ENCODE measurements around the gene CMTM1.
"Not testable (repeated sequence)": the region's sequence is repeated elsewhere in the genome, so short reads cannot be mapped to it uniquely, and the experiment has no call there.

Gene CMTM1

DNA sequence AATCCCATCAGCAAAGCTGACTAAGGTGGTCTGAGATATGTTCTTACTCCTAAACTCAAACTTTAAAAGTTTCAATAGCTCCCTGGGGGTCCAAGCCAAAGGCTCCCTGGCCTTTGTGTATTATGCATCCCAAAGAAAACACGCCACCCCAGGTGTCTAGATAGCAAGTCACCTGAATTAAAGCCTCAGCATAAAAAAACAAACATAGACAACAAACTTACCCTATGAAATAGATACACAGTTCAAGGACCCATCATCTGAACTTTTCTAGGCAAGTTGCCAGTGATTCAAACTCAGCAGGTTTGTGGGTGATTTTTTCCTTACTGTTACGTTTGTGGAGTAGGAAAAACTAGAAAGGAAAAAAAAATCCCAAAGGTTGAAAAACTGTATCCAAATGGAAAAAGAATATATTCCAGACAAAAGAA is 50.8 kb downstream of the CMTM1 start:
- no peak for DNase-seq

DNA sequence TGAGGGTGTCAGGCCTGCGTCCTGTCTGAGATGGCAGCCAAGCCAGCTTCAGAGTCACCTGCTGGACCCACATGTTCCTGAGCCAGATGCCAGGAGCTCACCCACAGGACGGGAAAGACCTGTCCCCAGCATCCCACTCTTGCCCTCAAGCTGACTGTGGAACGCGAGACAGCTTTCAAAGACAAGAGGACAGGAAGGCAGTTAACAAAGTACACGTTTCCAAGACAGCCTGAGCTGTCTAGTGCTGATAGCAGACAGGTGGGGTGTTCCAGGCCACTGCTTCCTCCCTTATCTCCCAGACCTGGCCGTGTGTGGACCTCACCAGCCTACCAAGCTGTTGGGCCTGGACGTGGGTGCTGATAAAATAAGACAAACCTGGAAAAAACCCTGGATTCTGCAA is 51.5 kb downstream of the CMTM1 start:
- DNase-seq, result no peak

DNA sequence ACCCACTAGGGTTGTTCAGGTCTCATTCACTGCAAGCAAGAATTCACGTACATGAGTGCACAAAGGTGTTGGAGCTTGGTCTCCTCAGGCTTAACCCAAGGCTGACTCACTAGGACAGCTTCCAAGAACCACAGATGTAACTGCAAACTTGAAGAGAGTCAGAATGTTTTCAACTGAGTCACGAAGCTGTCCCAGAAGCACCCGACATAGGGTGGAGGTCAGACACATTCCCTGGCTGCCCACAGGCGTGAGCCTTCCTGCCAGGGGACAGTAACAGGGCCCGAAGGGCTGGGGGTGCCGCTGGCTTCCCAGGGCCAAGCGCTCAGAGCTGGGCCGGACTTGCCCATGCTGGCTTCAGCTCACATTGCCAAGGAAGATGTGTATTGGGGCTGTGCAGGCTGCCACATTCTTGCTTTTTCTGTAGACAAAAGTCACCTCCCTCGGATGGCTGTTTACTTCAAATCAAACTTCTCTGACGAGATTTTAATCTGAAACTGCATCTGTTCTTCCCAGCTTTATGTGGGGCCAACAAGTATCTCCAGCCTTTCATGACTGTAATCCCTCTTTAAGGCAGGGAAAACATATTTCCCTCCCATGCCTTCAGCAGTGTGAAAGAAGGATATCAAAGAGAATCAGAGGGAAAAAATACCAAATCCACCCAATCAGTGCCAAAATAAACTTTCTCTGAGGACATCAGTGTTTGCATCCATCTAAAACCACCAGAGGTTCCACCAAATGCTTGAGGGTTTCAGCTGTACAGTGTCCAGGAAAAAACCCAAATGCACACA is 52.5 kb downstream of the CMTM1 start:
- DNase-seq, result no peak

DNA sequence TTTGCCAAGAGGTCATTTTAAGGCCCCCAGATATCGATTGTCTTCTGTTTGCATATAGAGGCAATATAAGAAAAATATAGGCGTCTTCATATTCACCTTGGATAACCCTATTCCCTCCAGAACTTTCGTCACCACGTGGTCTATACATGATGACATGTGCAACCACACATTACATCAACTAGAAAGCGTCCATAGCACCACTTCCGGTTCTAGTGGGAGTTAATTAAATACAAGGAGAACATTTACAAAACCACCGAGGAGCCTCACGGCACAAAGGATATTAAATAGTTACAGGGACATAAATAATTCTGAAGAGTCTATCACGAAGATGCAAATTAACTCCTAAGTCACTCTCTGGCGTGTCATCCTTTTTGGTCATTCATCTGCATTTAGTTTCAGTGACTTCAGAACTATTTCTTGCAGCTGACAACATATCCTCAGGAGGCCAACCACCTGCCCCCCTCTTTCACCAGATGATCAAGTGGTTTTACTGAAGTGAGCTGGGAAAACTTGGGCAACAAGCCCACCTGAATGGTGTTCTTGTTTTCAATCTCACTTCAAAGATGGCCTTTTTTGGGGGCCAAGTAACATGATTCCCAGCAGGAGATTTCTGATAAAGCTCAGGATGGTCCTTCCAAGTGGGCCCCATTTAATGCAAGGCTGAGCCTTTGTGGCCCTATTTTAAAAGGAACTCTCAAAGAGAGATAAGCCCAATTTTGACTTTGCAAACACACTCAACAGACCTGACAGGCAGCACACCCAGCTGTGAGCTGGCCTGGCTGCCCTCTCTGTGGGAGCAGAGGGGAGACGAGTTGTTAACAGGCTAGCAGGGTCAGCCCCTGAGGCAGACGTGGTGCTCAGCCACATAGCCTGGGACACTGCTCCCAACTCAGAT is 53.5 kb downstream of the CMTM1 start:
- DNase-seq, result no peak

DNA sequence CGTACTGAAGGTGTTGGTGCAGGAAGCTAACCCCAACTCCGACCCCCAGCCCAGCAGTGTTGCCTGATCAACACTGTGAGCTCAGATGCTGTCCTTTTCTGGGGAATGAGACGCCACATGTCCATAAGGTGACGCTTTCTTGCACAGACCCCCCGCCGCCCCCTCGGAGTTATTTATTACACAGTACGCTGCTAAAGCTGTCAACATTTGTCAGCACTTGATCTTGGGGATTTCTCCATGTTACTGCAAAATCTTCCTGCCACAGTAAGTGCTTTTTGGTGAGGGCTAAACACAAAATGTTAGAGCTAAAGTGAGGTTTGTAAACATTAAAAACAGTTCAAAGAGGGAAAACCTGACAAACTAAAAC is 54.2 kb downstream of the CMTM1 start:
- no peak for DNase-seq

DNA sequence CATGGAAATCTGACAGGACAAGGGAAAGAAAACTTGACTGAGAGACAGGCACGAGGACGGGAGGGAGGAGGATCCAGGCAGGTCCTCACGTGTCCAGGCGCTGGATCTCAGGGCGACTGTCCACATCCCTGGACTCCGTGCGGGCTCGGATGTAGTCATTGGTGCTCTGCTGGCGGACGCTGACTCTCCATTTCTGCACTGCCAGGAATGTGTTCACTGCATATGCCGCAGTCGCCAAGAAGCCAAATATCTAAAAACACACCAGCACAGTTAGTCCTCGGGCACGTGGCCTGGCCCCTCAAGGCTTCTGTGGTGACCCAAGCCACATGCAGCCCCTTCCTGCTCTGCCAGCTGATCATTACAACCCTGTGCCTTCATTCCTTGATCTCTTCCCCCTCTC is 55.7 kb downstream of the CMTM1 start:
- DNase-seq, result no peak

DNA sequence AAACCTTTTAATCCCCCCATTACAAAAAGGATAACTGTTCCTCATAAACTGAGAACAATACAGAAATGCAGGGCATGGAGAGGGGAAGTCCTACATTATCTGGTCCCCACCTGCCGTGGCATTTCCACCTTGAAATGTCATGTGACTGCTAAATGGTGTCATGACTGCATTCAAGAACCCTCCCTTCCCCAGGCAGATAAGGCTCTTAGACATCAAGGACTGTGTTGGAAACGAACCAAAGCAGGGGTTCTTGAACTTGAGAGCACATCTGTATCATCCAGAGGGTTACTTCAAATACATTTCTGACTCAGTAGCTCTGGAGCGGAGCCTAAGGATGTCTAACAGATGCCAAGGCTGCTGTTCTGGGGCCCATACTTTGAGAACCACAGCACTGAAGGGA is 56.6 kb downstream of the CMTM1 start:
- no peak for DNase-seq

DNA sequence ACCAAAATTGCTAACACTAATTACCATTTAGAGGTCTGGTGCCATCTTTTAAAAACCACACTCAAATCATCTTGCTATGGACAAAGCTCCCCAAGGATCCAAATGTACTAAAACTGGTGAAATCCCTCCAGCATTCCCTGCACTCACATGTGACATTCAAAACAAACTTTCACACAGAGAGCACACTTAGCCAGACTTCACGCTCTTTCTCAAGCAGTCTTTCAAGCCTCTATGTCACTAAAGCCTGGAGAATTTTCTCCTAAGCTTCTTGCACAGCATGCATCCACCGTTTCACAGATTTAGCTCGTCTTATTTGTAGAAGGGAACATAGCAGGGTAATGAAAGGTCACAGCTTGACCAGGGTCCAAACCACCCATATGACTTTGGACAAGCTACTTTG is 57.5 kb downstream of the CMTM1 start:
- no peak for DNase-seq

DNA sequence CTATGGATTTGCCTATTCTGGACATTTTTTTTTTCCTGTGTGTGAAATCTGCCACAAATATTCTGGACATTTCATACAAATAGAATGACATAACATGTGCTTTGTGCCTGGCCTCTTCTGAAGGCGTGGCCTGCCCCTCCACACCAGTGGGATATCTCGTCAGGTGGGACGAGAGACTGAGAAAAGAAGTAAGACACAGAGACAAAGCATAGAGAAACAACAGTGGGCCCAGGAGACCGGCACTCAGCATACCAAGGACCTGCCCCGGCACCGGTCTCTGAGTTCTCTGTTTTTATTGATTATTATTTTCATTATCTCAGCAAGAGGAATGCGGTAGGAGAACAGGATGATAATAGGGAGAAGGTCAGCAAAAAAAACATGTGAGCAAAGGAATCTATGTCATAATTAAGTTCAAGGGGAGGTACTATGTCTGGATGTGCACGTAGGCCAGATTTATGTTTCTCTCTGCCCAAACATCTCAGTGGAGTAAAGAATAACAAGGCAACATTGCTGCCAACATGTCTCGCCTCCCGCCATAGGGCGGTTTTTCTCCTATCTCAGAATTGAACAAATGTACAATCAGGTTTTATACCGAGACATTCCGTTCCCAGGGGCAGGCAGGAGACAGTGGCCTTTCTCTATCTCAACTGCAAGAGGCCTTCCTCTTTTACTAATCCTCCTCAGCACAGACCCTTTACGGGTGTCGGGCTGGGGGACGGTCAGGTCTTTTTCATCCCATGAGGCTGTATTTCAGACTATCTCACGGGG is 61.6 kb downstream of the CMTM1 start:
- DNase-seq, result not testable (repeated sequence)
